Mononuclear cell (primary cell): ENCODE measurements around the gene LRP1B. TPM values are rescaled to one million over a fixed set of nuclear protein-coding genes. Genes with fewer than 3 reads are reported as not detected.

ENCODE experiments used
- H3K27me3 ChIP-seq: 2 replicates; pipeline ENCODE4 v1.6.0; 2011; ENCODE audit warnings: low read length, control low read depth; ENCODE audit not compliant: insufficient read depth
- H3K4me1 ChIP-seq: 2 replicates; pipeline ENCODE4 v1.5.1; 2011; ENCODE audit warnings: mild to moderate bottlenecking, low read length, control low read depth; ENCODE audit not compliant: insufficient read depth
- H3K4me3 ChIP-seq: 2 replicates; pipeline ENCODE4 v1.5.1; 2011; ENCODE audit warnings: mild to moderate bottlenecking, low read length, moderate library complexity
- H3K9me3 ChIP-seq: 2 replicates; pipeline ENCODE4 v1.5.1; 2011; ENCODE audit warnings: low read depth, mild to moderate bottlenecking, control low read depth, low read length
- total RNA-seq: library from RNA; depleted of rRNA; stranded (reverse); fragments of >200 nt; gene quantifications from one replicate; pipeline ENCODE4 v1.2.3, GENCODE V29; 2012

The LRP1B gene
- total RNA-seq, 1 donor, result under 0.01 TPM

DNA sequence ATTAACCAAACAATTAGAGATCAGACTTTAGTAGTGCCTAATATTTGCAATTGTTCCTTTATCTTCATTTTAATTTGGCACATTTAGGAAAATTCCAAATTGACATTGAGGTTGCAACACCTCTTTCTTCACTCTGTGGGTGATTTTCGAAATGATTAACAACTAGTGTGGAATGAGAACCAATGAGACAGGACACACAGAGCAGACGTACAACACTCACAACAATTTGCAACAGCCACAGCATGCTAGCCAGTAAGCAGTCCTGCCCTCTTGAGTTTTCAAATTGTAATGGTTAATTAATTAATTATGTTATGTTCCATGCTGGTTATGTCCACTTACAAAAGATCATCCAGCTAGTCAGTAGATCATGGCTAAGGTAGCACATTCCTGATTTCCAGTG lies 339.3 kb downstream of the LRP1B start:
- Histone ChIP-seq H3K9me3 (no peaks in the 10 kb centered on the region), H3K4me1 (no peaks in the 10 kb centered on the region), H3K4me3 (no peak overlapping the region), H3K27me3 (no peaks in the 10 kb centered on the region)

- Histone ChIP-seq H3K9me3 (no peaks in the 10 kb centered on the region), H3K4me3 (no peak overlapping the region), H3K27me3 (no peaks in the 10 kb centered on the region), H3K4me1 (no peaks in the 10 kb centered on the region)
Observed at GRCh38 chr2:141782574-141782973, 348.2 kb downstream of the LRP1B start.

DNA sequence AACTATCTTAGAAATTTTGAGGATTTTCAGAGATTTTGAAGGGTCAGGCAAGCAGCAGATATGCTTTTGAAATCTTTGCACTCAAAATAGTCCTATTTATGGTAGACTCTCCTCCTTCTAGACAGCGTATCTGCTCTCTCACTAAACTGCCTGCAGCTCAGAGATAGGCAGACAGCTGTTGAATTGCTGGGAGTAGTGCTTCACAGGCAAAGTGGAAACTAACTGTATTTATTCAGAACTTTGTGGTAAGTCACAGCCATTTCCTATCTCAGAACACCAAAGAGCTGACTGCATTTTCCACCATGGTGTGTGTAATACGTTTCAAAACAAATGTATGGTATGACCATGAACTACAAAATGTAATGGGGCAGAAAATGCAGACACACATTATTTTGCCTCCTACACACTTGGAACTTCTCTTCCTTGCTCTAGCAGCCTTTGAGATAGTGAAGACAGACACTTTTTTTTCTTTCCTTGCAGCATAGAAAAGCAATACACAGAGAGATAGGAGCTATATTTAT lies 352.4 kb downstream of the LRP1B start:
- Histone ChIP-seq H3K4me1 (no peaks in the 10 kb centered on the region), H3K9me3 (no peaks in the 10 kb centered on the region), H3K4me3 (no peak overlapping the region), H3K27me3 (no peaks in the 10 kb centered on the region)

- Histone ChIP-seq H3K27me3 (no peaks in the 10 kb centered on the region), H3K4me3 (no peak overlapping the region), H3K9me3 (no peaks in the 10 kb centered on the region), H3K4me1 (no peaks in the 10 kb centered on the region)
Observed at GRCh38 chr2:141770530-141770929, 360.3 kb downstream of the LRP1B start.

GRCh38 chr2:141767691-141768090 lies 363.1 kb downstream of the LRP1B start:
- H3K4me1 ChIP-seq, result no peaks in the 10 kb centered on the region
- no peaks in the 10 kb centered on the region for H3K9me3 ChIP-seq
- H3K27me3 ChIP-seq, result no peaks in the 10 kb centered on the region
- no peak overlapping the region for H3K4me3 ChIP-seq

GRCh38 chr2:141767051-141767450 lies 363.8 kb downstream of the LRP1B start:
- Histone ChIP-seq H3K4me1 (no peaks in the 10 kb centered on the region), H3K9me3 (no peaks in the 10 kb centered on the region), H3K27me3 (no peaks in the 10 kb centered on the region), H3K4me3 (no peak overlapping the region)

DNA sequence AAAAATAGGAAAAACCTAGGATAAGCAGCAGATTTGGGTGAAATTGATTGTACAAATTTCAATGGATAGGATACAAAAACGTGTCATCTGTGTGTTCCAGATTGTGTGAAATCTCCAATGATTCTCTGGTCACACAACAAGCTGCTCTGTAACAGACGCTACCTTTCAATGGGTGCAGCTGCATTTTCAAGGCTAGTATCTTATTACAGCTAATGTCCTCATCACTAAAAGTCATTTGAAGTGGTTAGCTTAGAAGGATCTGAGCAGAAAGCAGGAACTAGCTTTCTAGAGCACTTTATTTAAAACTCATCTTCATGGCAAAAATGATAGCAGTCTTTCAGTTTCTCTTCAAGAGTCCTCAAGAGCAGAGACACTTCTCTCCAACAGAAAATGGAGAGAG lies 364.6 kb downstream of the LRP1B start:
- Histone ChIP-seq H3K27me3 (no peaks in the 10 kb centered on the region), H3K4me3 (no peak overlapping the region), H3K4me1 (no peaks in the 10 kb centered on the region), H3K9me3 (no peaks in the 10 kb centered on the region)

- no peaks in the 10 kb centered on the region for H3K27me3 ChIP-seq
- no peaks in the 10 kb centered on the region for H3K9me3 ChIP-seq
- no peak overlapping the region for H3K4me3 ChIP-seq
- H3K4me1 ChIP-seq, result no peaks in the 10 kb centered on the region
Observed at GRCh38 chr2:141748616-141749015, 382.2 kb downstream of the LRP1B start.

- no peaks in the 10 kb centered on the region for H3K4me1 ChIP-seq
- no peaks in the 10 kb centered on the region for H3K9me3 ChIP-seq
- H3K27me3 ChIP-seq, result no peaks in the 10 kb centered on the region
- H3K4me3 ChIP-seq, result no peak overlapping the region
Observed at GRCh38 chr2:141741652-141742051, 389.2 kb downstream of the LRP1B start.

DNA sequence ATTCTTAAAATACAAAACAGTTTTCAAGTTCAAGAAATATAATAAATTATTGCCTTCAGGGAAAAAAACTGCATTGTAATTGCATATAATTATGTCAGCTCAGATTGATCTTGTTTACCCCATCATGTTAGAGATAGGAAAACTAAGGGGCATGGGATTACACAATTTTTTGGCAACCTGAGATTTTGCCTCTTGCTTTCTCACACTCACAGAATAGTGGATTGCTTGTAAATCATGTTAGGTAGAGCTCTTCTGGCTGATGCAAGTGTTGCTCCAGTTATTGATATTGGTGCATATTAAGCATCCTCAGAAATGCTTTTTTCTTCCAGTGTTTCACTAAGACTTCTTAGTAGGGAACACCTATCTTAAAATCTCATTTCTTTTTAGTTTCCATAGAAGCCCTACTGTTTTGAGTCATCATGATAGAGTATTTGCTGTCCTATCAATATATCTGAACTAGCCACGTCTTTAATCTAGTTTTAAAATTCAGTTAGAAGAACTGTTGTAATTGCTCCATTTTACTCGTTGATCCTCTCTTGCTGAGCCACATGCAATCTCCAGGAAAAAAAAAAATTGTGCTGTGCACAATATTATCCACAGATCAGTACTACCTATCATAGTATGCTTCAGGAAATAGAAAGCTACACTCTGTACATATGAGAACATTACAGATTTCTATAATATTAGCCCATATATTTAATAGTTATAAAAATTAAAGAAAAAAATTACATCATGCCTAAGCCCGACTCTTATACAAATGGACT lies 393.1 kb downstream of the LRP1B start:
- H3K4me3 ChIP-seq, result no peak overlapping the region
- no peaks in the 10 kb centered on the region for H3K27me3 ChIP-seq
- no peaks in the 10 kb centered on the region for H3K4me1 ChIP-seq
- H3K9me3 ChIP-seq, result no peaks in the 10 kb centered on the region

DNA sequence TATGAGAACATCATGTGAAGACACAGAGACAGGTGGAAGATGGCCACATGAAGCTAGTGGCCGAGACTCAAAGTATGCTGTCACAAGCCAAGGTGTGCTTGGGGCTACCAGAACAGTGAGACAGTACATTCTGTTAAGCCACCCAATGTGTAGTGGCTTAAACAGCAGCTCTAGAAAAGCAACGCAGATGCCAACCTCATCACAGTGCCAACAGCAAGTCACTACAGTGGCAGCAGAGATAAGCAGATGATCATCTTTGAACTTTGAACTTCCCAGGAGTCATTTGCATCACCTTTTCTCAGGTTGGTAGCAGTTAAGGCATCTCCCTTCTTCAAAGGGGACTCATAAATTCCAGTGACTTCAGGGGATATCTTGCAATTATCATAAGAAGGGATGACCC lies 394.4 kb downstream of the LRP1B start:
- Histone ChIP-seq H3K27me3 (no peaks in the 10 kb centered on the region), H3K9me3 (no peaks in the 10 kb centered on the region), H3K4me3 (no peak overlapping the region), H3K4me1 (no peaks in the 10 kb centered on the region)

DNA sequence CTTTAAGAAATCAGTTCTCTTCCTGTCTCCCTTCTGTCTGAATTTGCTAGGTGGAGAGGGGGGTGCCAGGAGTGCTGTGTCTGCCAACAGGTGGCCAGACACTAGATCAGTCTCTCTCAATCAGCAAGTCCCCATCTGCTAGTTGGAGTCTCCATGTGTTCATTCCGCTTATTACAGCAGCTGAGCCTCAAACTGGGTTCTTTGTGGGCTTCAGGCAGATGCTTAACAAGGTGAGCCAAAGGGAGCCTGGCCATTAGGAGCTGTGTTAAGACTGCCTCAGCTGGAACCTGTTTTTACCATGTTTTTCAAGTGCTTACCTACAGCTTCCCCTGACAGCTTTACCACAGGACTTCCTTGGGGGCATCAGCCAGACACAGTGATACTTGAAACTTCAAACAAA lies 401.9 kb downstream of the LRP1B start:
- no peak overlapping the region for H3K4me3 ChIP-seq
- H3K27me3 ChIP-seq, result no peaks in the 10 kb centered on the region
- no peaks in the 10 kb centered on the region for H3K4me1 ChIP-seq
- H3K9me3 ChIP-seq, result no peaks in the 10 kb centered on the region

GRCh38 chr2:141728142-141728541 lies 402.7 kb downstream of the LRP1B start:
- Histone ChIP-seq H3K4me1 (no peaks in the 10 kb centered on the region), H3K27me3 (no peaks in the 10 kb centered on the region), H3K9me3 (no peaks in the 10 kb centered on the region), H3K4me3 (no peak overlapping the region)

GRCh38 chr2:141724426-141724825 lies 406.4 kb downstream of the LRP1B start:
- no peaks in the 10 kb centered on the region for H3K4me1 ChIP-seq
- no peaks in the 10 kb centered on the region for H3K27me3 ChIP-seq
- no peak overlapping the region for H3K4me3 ChIP-seq
- H3K9me3 ChIP-seq, result no peaks in the 10 kb centered on the region

DNA sequence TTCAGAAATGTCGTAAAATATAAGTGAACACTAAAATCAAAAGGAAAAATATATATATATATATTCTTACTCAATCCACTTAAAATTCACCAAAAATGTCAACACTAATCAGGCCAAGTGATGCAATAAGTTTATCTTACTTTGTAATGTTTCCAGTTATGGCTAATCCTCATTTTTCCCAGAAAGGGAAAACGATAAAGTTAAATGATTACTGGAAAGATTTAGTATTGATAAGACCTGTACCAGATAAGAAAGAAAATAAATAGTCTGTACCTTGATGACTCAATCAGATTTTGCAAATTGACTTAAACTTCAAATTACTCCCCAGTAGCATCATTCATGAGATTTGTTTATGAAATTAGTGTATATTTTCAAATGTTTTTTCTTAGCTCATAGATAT lies 407.0 kb downstream of the LRP1B start:
- no peaks in the 10 kb centered on the region for H3K9me3 ChIP-seq
- no peaks in the 10 kb centered on the region for H3K27me3 ChIP-seq
- H3K4me1 ChIP-seq, result no peaks in the 10 kb centered on the region
- no peak overlapping the region for H3K4me3 ChIP-seq

GRCh38 chr2:141720476-141720875 lies 410.3 kb downstream of the LRP1B start:
- H3K9me3 ChIP-seq, result no peaks in the 10 kb centered on the region
- H3K4me1 ChIP-seq, result no peaks in the 10 kb centered on the region

More at GRCh38 chr2:141720476-141720875, 410.3 kb downstream of the LRP1B start:
- Histone ChIP-seq H3K27me3 (no peaks in the 10 kb centered on the region), H3K4me3 (no peak overlapping the region)
